Measurements from ENCODE around the gene ELP1. TPM values are rescaled to one million over a fixed set of nuclear protein-coding genes. Genes with fewer than 3 reads are reported as not detected.

ELP1 gene
- total and polyA plus RNA-seq, 2 experiments from 2014 or later: 9.1 to 46.3 TPM

DNA sequence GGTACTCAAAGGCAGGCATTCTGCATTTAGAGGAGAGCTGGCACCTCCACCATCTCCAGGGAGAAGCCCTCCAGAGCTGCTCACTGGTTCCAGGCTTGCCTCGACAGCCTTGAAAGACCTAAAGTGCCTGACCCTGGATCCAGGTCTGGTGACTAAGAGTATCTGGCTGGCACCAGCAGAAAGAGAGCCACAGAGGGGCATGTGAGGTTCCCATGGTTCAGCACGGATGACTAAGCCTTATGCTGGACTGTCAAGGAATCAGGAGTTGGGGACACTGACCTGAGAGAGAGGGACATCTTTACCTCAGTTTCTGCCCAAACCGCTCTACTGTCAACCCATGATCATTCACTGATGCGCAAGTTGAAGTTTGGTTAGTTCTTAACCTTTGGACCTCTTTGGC is 68.9 kb downstream of the ELP1 start:
- peaks cover 4% of the 10 kb centered on the region; the same call in 1 of the 3 replicates for H3K36me3 Mint-ChIP-seq (ENCODE audit: low read depth)
- H3K27ac Mint-ChIP-seq: no peak overlapping the region
- Histone ChIP-seq H3K4me1 (ENCODE audit: insufficient read depth) (no peaks in the 10 kb centered on the region), H3K4me2 (no peak overlapping the region), H3K79me2 (replicated peaks; ENCODE audit: insufficient read depth) (no peaks in the 10 kb centered on the region), H3K27ac (ENCODE audit: low read depth) (no peak overlapping the region), H3F3A (replicated peaks; ENCODE audit: low read depth) (no peaks in the 10 kb centered on the region), H3K36me3 (ENCODE audit: insufficient read depth) (no peaks in the 10 kb centered on the region), H3K27me3 (ENCODE audit: insufficient read depth) (no peaks in the 10 kb centered on the region), H2AFZ (no peak overlapping the region), H3K4me3 (no peak overlapping the region), H4K20me1 (replicated peaks; ENCODE audit: insufficient read depth) (0 out of 2 replicates have a peak, but pooled peaks cover 1% of the 10 kb centered on the region), H3K9me2 (ENCODE audit: insufficient read depth) (no peaks in the 10 kb centered on the region)
- TF ChIP-seq EZH2 (IDR thresholded peaks at IDR 0.05; ENCODE audit: low read depth, unreplicated experiment): no peak
- DNase-seq (ENCODE audit: low spot score): no peak
- peaks cover 4% of the 10 kb centered on the region for H3K27me3 Mint-ChIP-seq (ENCODE audit: insufficient read depth, low read depth, poor library complexity)
- H3K4me1 Mint-ChIP-seq: no peaks in the 10 kb centered on the region
- no peak overlapping the region for H3K4me3 Mint-ChIP-seq
- no peak for ATAC-seq
- H3K9me3 Mint-ChIP-seq: no peaks in the 10 kb centered on the region

DNA sequence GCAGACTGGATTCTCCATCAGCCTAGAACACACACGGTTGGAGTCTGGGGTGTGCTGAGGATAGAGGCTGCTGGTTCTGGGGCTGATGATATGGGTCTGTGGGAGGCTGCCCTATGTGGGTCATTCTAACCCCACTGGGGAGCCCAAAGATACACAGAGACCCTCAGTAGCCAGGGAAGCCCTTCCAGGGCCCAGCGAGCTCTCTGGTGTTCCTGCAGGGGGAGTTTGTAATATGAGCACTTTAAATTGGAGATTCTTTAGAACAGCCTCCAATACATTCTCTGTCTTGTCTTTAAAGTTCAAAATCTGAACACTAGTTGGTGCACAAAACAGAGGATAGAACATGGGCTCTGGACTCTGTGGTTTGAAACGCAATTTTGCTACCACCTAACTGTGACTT is 69.5 kb downstream of the ELP1 start:
- H3K4me1 ChIP-seq (ENCODE audit: insufficient read depth): no peaks in the 10 kb centered on the region
- H3K36me3 Mint-ChIP-seq (ENCODE audit: low read depth): peaks cover 4% of the 10 kb centered on the region; the same call in 1 of the 3 replicates
- no peaks in the 10 kb centered on the region for H3K36me3 ChIP-seq (ENCODE audit: insufficient read depth)
- no peaks in the 10 kb centered on the region for H3K27me3 ChIP-seq (ENCODE audit: insufficient read depth)
- H3K4me3 Mint-ChIP-seq: no peak overlapping the region
- H3K27ac ChIP-seq (ENCODE audit: low read depth): no peak overlapping the region
- no peak for TF ChIP-seq ZNF114 (CRISPR knock-in tag; IDR thresholded peaks at IDR 0.05)
- H3K4me3 ChIP-seq: no peak overlapping the region
- peaks cover 4% of the 10 kb centered on the region for H3K27me3 Mint-ChIP-seq (ENCODE audit: insufficient read depth, low read depth, poor library complexity)
- no peaks in the 10 kb centered on the region for H3K9me3 Mint-ChIP-seq
- peak; percentile 26 for DNase-seq (ENCODE audit: low spot score)
- H3K4me2 ChIP-seq: no peak overlapping the region
- no peaks in the 10 kb centered on the region for H3K4me1 Mint-ChIP-seq
- H4K20me1 ChIP-seq (replicated peaks; ENCODE audit: insufficient read depth): no peaks in the 10 kb centered on the region
- no peaks in the 10 kb centered on the region for H3F3A ChIP-seq (replicated peaks; ENCODE audit: low read depth)
- H2AFZ ChIP-seq: no peak overlapping the region
- H3K79me2 ChIP-seq (replicated peaks; ENCODE audit: insufficient read depth): no peaks in the 10 kb centered on the region
- peak; percentile 61 for ATAC-seq
- H3K27ac Mint-ChIP-seq: no peak overlapping the region
- H3K9me2 ChIP-seq (ENCODE audit: insufficient read depth): no peaks in the 10 kb centered on the region

GRCh38 chr9:108863891-108864290 is 70.0 kb downstream of the ELP1 start:
- Histone ChIP-seq H3K36me3 (ENCODE audit: insufficient read depth) (no peaks in the 10 kb centered on the region), H3K4me1 (ENCODE audit: insufficient read depth) (no peaks in the 10 kb centered on the region), H4K20me1 (replicated peaks; ENCODE audit: insufficient read depth) (no peaks in the 10 kb centered on the region), H3K27ac (ENCODE audit: low read depth) (no peak overlapping the region), H3K79me2 (replicated peaks; ENCODE audit: insufficient read depth) (no peaks in the 10 kb centered on the region), H3K4me3 (no peak overlapping the region), H3K4me2 (no peak overlapping the region), H3F3A (replicated peaks; ENCODE audit: low read depth) (no peaks in the 10 kb centered on the region), H2AFZ (no peak overlapping the region), H3K9me2 (ENCODE audit: insufficient read depth) (no peaks in the 10 kb centered on the region), H3K27me3 (ENCODE audit: insufficient read depth) (no peaks in the 10 kb centered on the region)
- no peak overlapping the region for H3K4me3 Mint-ChIP-seq
- ATAC-seq (no peak), DNase-seq (ENCODE audit: low spot score) (no peak)
- H3K9me3 Mint-ChIP-seq: no peaks in the 10 kb centered on the region
- no peaks in the 10 kb centered on the region for H3K4me1 Mint-ChIP-seq
- H3K27me3 Mint-ChIP-seq (ENCODE audit: insufficient read depth, low read depth, poor library complexity): peaks cover 4% of the 10 kb centered on the region
- no peak overlapping the region for H3K27ac Mint-ChIP-seq
- peaks cover 4% of the 10 kb centered on the region; the same call in 1 of the 3 replicates for H3K36me3 Mint-ChIP-seq (ENCODE audit: low read depth)
- TF ChIP-seq POLR2AphosphoS5 (IDR thresholded peaks at IDR 0.05; ENCODE audit: low read depth) (no peak), REST (IDR thresholded peaks at IDR 0.05; ENCODE audit: unreplicated experiment) (no peak), EZH2phosphoT487 (IDR thresholded peaks at IDR 0.05; ENCODE audit: unreplicated experiment) (no peak), CREB1 (CRISPR knock-in tag; IDR thresholded peaks at IDR 0.05; ENCODE audit: low read depth) (no peak)
- TF ChIP-seq, protein P1, sequence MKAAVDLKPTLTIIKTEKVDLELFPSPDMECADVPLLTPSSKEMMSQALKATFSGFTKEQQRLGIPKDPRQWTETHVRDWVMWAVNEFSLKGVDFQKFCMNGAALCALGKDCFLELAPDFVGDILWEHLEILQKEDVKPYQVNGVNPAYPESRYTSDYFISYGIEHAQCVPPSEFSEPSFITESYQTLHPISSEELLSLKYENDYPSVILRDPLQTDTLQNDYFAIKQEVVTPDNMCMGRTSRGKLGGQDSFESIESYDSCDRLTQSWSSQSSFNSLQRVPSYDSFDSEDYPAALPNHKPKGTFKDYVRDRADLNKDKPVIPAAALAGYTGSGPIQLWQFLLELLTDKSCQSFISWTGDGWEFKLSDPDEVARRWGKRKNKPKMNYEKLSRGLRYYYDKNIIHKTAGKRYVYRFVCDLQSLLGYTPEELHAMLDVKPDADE (IDR thresholded peaks at IDR 0.05): no peak

All from GM23338 (cell line).